HepG2 (cell line): Measurements from ENCODE around the gene MTREX. TPM values are rescaled to one million over a fixed set of nuclear protein-coding genes. Genes with fewer than 3 reads are reported as not detected.

Experiments used
- MYC ChIP-seq: sonication (generic); formaldehyde crosslinking; IDR thresholded peaks from 2 replicates; pipeline ENCODE4 v1.9.0; 2021; ENCODE audit warnings: missing genetic modification reagents, borderline replicate concordance
- ZBTB40 ChIP-seq, 2 experiments: fragments of 450-650 bp in 1 of 2; sonication (generic) in 1 of 2; formaldehyde crosslinking in 1 of 2; IDR thresholded peaks; 2 replicates each; pipeline versions ENCODE4 v1.6.1 to v1.8.0; 2016 to 2022; ENCODE audit warnings: antibody characterized with exemption in 1 of 2, mild to moderate bottlenecking in 1 of 2, missing genetic modification reagents in 1 of 2
- ZNF142 ChIP-seq: sonication (generic); formaldehyde crosslinking; IDR thresholded peaks from 2 replicates; pipeline ENCODE4 v1.4.0; 2020; ENCODE audit warnings: missing genetic modification reagents
- ZNF264 ChIP-seq: sonication (generic); formaldehyde crosslinking; IDR thresholded peaks from 2 replicates; pipeline ENCODE4 v1.4.0; 2020; ENCODE audit warnings: missing genetic modification reagents
- ZNF879 ChIP-seq: sonication (generic); formaldehyde crosslinking; IDR thresholded peaks from 2 replicates; pipeline ENCODE4 v1.8.1; 2023; ENCODE audit warnings: missing genetic modification reagents
- polyA plus RNA-seq, 8 experiments: library from polyadenylated mRNA; depleted of rRNA in 3 of 8; stranded (reverse) in 7 of 8; unstranded in 1 of 8; fragments of >200 nt; fragmentation: Illumina TruSeq in 4 of 8; extraction: Trizol in 4 of 8; gene quantifications; 2 replicates each; pipeline versions ENCODE4 v1.2.1 to v1.2.3, GENCODE V29; 2011 to 2016; ENCODE audit warnings: low read depth in 4 of 8, missing spikeins in 1 of 8, mixed read lengths in 1 of 8; ENCODE audit not compliant: insufficient read depth in 1 of 8
- total RNA-seq, 5 experiments: library from RNA; depleted of rRNA; stranded (reverse); fragments of >200 nt; fragmentation: Illumina TruSeq; extraction: Trizol; gene quantifications; 2 replicates each; pipeline ENCODE4 v1.2.3, GENCODE V29; 2016; ENCODE audit warnings: low read depth in 1 of 5
- TF ChIP-seq, protein P1 (sequence below), 2 experiments: sonication (generic) in 1 of 2; formaldehyde crosslinking in 1 of 2; IDR thresholded peaks; 2 replicates each; pipeline versions ENCODE4 v1.4.0 to v1.6.1; 2016 to 2020; ENCODE audit warnings: borderline replicate concordance in 1 of 2, low read depth in 1 of 2, mild to moderate bottlenecking in 1 of 2, missing genetic modification reagents in 1 of 2

The MTREX gene
- total and polyA plus RNA-seq, 2 of the 13 experiments (the other 11 are each of a cell fraction or from before 2014, with no cell fraction given) = 16.4 to 91.5 TPM

- TF ChIP-seq ZBTB40 (IDR thresholded peaks at IDR 0.05) = no peak
- TF ChIP-seq ZBTB40 (CRISPR knock-in tag; IDR thresholded peaks at IDR 0.05) = peak; percentile 39; the same call in 1 of the 2 replicates
- TF ChIP-seq ZNF142 = peak; percentile 31; the same call in 1 of the 2 replicates
- TF ChIP-seq ZNF879 (CRISPR knock-in tag) = 0 out of 2 replicates have a peak, but pooled peaks have one; percentile 46
- TF ChIP-seq MYC = peak; percentile 75
- TF ChIP-seq ZNF264 (CRISPR knock-in tag) = peak; percentile 50; the same call in 1 of the 2 replicates
- TF ChIP-seq, protein P1, sequence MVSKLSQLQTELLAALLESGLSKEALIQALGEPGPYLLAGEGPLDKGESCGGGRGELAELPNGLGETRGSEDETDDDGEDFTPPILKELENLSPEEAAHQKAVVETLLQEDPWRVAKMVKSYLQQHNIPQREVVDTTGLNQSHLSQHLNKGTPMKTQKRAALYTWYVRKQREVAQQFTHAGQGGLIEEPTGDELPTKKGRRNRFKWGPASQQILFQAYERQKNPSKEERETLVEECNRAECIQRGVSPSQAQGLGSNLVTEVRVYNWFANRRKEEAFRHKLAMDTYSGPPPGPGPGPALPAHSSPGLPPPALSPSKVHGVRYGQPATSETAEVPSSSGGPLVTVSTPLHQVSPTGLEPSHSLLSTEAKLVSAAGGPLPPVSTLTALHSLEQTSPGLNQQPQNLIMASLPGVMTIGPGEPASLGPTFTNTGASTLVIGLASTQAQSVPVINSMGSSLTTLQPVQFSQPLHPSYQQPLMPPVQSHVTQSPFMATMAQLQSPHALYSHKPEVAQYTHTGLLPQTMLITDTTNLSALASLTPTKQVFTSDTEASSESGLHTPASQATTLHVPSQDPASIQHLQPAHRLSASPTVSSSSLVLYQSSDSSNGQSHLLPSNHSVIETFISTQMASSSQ (IDR thresholded peaks at IDR 0.05; ENCODE audit: low read depth) = no peak
- TF ChIP-seq, protein P1 (CRISPR knock-in tag; IDR thresholded peaks at IDR 0.05; ENCODE audit: borderline replicate concordance) = 0 out of 2 replicates have a peak, but pooled peaks have one; percentile 61
Observed at GRCh38 chr5:55307383-55308253, at the start of gene MTREX, which contains the start of gene DHX29 (continued).
